Measurements from ENCODE around the gene NUDT1.

NUDT1 gene

GRCh38 chr7:2224491-2224928, 17.5 kb upstream of the NUDT1 start:
- DNase-seq (ENCODE audit: low spot score), result no peak

GRCh38 chr7:2224934-2225333, 17.1 kb upstream of the NUDT1 start:
- no peak for DNase-seq (ENCODE audit: low spot score)

GRCh38 chr7:2225336-2225735, 16.7 kb upstream of the NUDT1 start:
- DNase-seq (ENCODE audit: low spot score), result no peak

- DNase-seq (ENCODE audit: low spot score), result no peak
Measured at GRCh38 chr7:2225830-2226229, 16.2 kb upstream of the NUDT1 start.

- no peak for DNase-seq (ENCODE audit: low spot score)
Measured at GRCh38 chr7:2227699-2228098, 14.3 kb upstream of the NUDT1 start.

GRCh38 chr7:2228921-2229320, 13.1 kb upstream of the NUDT1 start:
- no peak for DNase-seq (ENCODE audit: low spot score)

GRCh38 chr7:2229467-2229866, 12.6 kb upstream of the NUDT1 start:
- DNase-seq (ENCODE audit: low spot score), result no peak

GRCh38 chr7:2230226-2230625, 11.8 kb upstream of the NUDT1 start:
- no peak for DNase-seq (ENCODE audit: low spot score)

- DNase-seq (ENCODE audit: low spot score), result no peak
Measured at GRCh38 chr7:2230882-2231281, 11.1 kb upstream of the NUDT1 start.

GRCh38 chr7:2231992-2232765, 9.8 kb upstream of the NUDT1 start:
- DNase-seq (ENCODE audit: low spot score), result peak; percentile 72

- DNase-seq (ENCODE audit: low spot score), result peak; percentile 94
Measured at GRCh38 chr7:2232766-2233520, 9.1 kb upstream of the NUDT1 start, which contains the start of gene MAD1L1. MAD1L1 (minus strand) TSS chr7:2232945; CDS start chr7:2230133, 2,812 bp downstream.

- DNase-seq (ENCODE audit: low spot score), result no peak
Measured at GRCh38 chr7:2233926-2234325, 8.1 kb upstream of the NUDT1 start.

GRCh38 chr7:2237109-2237602, 4.9 kb upstream of the NUDT1 start:
- DNase-seq (ENCODE audit: low spot score), result no peak

GRCh38 chr7:2239242-2239641, 2.8 kb upstream of the NUDT1 start:
- DNase-seq (ENCODE audit: low spot score), result no peak

- peak; percentile 57 for DNase-seq (ENCODE audit: low spot score)
Measured at GRCh38 chr7:2242541-2243429, 759 bp downstream of the NUDT1 start.

GRCh38 chr7:2243458-2243857, 1.4 kb downstream of the NUDT1 start:
- no peak for DNase-seq (ENCODE audit: low spot score)

- DNase-seq (ENCODE audit: low spot score), result no peak
Measured at GRCh38 chr7:2244404-2244995, 2.5 kb downstream of the NUDT1 start.

- DNase-seq (ENCODE audit: low spot score), result no peak
Measured at GRCh38 chr7:2245883-2246675, 4.1 kb downstream of the NUDT1 start.

- peak; percentile 89 for DNase-seq (ENCODE audit: low spot score)
Measured at GRCh38 chr7:2247141-2247995, 5.3 kb downstream of the NUDT1 start.

Measured in HuH-7.5 (cell line).